GM19099 (cell line): ENCODE data around the gene GDA.

Experiments
- POLR2A ChIP-seq: IDR thresholded peaks from 3 replicates; pipeline ENCODE4 v1.6.1; 2011; ENCODE audit warnings: low read depth; ENCODE audit not compliant: insufficient read length; ENCODE audit errors: extremely low read depth

GDA gene

GRCh38 chr9:72226146-72226812 is 77.0 kb downstream of the GDA start:
- no peak for TF ChIP-seq POLR2A

GRCh38 chr9:72228282-72228681 is 79.0 kb downstream of the GDA start:
- no peak for TF ChIP-seq POLR2A

DNA sequence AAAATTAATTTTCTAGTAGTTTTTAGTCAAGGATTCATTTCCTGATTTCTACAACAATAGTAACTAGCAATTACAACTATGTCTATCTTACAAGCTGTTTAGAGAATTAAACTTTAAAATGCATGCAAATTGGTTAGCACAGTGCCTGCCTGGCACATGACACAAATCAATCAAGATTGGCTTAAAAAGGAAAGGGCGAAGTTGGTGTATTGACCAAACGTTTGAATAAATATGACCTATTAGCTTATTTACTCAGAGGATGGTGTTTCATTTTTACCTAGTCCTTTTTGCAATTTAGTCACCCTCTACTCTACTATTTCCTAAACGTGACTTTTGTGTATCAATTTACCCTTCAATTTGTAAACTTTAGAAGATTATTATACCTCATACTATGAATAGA is 83.5 kb downstream of the GDA start:
- TF ChIP-seq POLR2A = no peak

DNA sequence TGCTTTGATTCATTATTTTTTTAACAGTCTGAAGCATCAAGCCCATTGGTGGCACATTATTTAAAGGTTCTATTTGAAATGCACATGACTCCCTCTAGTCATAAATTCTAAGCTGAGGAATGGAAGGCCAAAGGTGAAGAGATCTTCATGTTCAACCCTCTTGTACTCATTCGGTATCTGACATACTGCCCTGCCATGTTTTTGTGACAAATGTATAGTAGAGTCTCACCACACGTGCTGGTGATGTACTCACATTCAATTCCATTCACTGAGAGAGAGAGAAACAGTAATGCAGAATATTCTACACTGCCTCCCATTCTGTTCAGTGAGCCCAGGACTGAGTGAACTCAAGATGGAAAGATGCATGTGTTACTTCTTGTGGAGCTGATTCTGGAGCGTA is 98.3 kb downstream of the GDA start:
- TF ChIP-seq POLR2A = no peak

GRCh38 chr9:72251589-72251988 is 102.3 kb downstream of the GDA start:
- no peak for TF ChIP-seq POLR2A

DNA sequence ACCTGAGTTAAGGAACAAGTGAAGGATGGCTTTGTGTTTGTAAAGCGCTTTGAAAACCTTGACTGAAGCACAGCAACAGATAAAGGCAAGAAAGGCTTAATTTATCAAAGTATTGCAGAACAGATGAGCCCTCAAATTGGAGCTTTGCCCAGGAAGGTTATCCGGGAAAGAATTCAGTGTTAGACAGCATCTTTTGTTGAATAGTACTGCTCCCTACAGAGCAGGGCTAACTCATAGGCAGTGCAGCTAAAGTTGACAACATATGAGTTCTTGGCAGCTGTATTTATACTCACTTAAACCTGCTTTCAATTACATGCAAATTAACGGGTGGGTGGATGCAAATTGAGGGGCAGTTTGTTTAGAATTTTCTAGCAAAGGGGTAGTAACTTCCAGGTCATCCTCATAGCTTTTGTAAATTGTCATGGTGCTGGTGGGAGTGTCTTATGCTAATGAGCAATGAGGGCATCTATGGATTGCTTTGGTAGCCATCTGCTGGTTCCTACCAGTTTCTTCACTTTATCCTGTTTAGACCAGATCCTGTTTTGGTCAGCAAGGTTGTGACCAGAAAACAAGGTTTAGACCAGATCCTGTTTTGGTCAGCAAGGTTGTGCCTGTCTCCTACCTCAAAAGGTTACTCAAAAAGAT is 105.8 kb downstream of the GDA start:
- TF ChIP-seq POLR2A = no peak

GRCh38 chr9:72255569-72255968 is 106.3 kb downstream of the GDA start:
- no peak for TF ChIP-seq POLR2A

GRCh38 chr9:72256931-72257330 is 107.7 kb downstream of the GDA start:
- TF ChIP-seq POLR2A = no peak

DNA sequence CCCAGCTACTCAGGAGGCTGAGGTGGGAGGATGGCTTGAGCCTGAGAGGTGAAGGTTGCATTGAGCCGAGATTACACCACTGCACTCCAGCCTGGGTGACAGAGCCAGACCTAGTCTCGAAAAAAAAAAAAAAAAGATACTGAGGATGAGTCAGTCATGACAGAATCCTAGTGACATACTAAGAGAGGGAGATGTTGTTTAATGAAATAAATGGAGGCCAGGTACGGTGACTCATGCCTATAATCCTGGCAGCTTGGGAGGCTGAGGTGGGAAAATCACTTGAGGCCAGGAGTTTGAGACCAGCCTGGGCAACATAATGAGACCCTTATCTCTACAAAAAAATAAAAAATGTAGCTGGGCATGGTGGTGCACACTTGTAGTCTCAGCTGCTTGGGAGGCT is 108.6 kb downstream of the GDA start:
- no peak for TF ChIP-seq POLR2A

- no peak for TF ChIP-seq POLR2A
Measured at GRCh38 chr9:72262063-72262462, 112.8 kb downstream of the GDA start.

GRCh38 chr9:72263572-72263971 is 114.3 kb downstream of the GDA start:
- TF ChIP-seq POLR2A = no peak

DNA sequence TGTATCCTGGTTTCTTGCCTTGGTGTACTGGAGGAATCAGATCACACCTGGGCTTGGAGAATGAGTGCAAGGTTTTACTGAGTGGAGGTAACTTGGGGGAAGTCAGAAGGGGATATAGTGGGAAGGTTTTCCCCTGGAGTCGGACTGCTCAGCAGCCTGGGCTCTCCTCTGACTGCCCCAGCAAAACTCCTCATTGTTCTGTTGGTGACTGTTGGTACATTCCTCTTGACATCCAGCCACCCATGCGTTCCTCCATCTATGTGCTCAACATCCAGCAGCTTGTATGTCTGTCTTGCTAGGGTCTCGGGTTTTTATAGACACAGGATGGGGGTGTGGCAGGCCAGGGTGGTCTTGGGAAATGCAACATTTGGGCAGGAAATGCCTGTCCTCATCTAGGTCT is 119.7 kb downstream of the GDA start:
- no peak for TF ChIP-seq POLR2A

- no peak for TF ChIP-seq POLR2A
Measured at GRCh38 chr9:72271613-72272478, 122.6 kb downstream of the GDA start.

GRCh38 chr9:72274441-72274840 is 125.2 kb downstream of the GDA start:
- no peak for TF ChIP-seq POLR2A

DNA sequence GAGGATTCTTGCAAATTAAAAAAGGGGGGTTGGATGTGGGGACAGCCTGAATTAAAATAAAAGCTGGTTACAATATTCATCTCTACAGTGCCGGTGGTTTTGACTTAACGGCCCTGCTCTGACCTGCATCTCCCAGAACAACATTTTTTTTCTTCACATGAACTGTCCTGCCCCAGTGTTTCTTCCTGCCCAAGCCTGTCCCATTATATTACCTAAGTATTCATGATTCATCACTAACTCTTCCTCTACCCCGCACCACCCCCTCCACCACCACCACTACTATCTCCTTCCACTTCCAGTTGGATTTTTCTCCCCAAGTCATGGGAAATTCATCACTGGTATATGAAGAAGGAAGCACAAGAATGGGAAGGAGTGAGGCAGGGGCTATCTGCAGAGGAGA is 125.7 kb downstream of the GDA start:
- TF ChIP-seq POLR2A = no peak

DNA sequence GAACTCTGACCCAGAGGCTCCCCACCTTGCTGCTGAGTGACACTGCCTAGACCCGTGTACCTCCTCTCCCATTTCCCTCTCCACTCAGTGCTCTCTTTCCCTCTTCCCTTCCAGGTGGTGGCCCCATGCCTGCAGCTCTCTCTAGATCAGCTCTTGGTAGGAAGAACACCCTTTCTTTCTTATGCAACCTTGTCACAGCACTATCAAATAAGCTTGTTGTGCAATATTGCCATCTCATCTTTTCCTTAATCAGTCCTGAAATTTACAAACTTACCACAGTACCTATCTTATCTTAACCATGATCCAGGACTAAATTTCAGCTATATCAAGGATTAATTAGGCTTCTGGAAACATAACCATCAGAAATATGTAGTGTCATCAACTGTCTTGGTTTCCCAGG is 127.2 kb downstream of the GDA start:
- no peak for TF ChIP-seq POLR2A
